Stimulated activated CD8-positive, alpha-beta memory T cell treated with anti-CD3 and anti-CD28 coated beads, Interleukin-15, amount 100 ng/mL, for 24 hours (primary cell): ENCODE measurements around the gene VMP1.
"Not testable (repeated sequence)": the region's sequence is repeated elsewhere in the genome, so short reads cannot be mapped to it uniquely, and the experiment has no call there.

Source experiments
- DNase-seq: peaks from one replicate; pipeline ENCODE4 v3.0.0-alpha.2; 2020; ENCODE audit warnings: low read depth

The VMP1 gene

GRCh38 chr17:59754552-59754951 lies 47.1 kb downstream of the VMP1 start:
- no peak for DNase-seq

- not testable (repeated sequence) for DNase-seq
Observed at GRCh38 chr17:59755069-59755468, 47.6 kb downstream of the VMP1 start.

- DNase-seq = no peak
Observed at GRCh38 chr17:59756236-59756818, 48.9 kb downstream of the VMP1 start.

- DNase-seq = no peak
Observed at GRCh38 chr17:59757043-59757442, 49.6 kb downstream of the VMP1 start.

GRCh38 chr17:59757470-59757869 lies 50.0 kb downstream of the VMP1 start:
- no peak for DNase-seq

GRCh38 chr17:59757881-59758385 lies 50.5 kb downstream of the VMP1 start:
- no peak for DNase-seq

- not testable (repeated sequence) for DNase-seq
Observed at GRCh38 chr17:59758998-59759651, 51.7 kb downstream of the VMP1 start.

- DNase-seq = no peak
Observed at GRCh38 chr17:59760160-59760559, 52.7 kb downstream of the VMP1 start.

GRCh38 chr17:59761385-59762048 lies 54.1 kb downstream of the VMP1 start:
- DNase-seq = no peak

GRCh38 chr17:59762049-59762823 lies 54.8 kb downstream of the VMP1 start:
- no peak for DNase-seq

- no peak for DNase-seq
Observed at GRCh38 chr17:59762824-59763374, 55.4 kb downstream of the VMP1 start.

GRCh38 chr17:59763861-59764260 lies 56.4 kb downstream of the VMP1 start:
- no peak for DNase-seq

GRCh38 chr17:59764292-59764741 lies 56.9 kb downstream of the VMP1 start:
- DNase-seq = no peak

- DNase-seq = no peak
Observed at GRCh38 chr17:59765038-59765437, 57.6 kb downstream of the VMP1 start.

GRCh38 chr17:59766491-59766890 lies 59.0 kb downstream of the VMP1 start:
- no peak for DNase-seq

GRCh38 chr17:59767176-59767575 lies 59.7 kb downstream of the VMP1 start:
- DNase-seq = no peak

GRCh38 chr17:59769887-59770286 lies 62.4 kb downstream of the VMP1 start:
- DNase-seq = no peak

- no peak for DNase-seq
Observed at GRCh38 chr17:59771093-59771492, 63.6 kb downstream of the VMP1 start.

- no peak for DNase-seq
Observed at GRCh38 chr17:59775786-59776350, 68.4 kb downstream of the VMP1 start.

- DNase-seq = no peak
Observed at GRCh38 chr17:59776577-59776976, 69.1 kb downstream of the VMP1 start.

GRCh38 chr17:59777033-59777432 lies 69.6 kb downstream of the VMP1 start:
- DNase-seq = no peak

- DNase-seq = no peak
Observed at GRCh38 chr17:59778996-59779395, 71.5 kb downstream of the VMP1 start.
